Measurements from ENCODE around the gene SRRM3.

DNA sequence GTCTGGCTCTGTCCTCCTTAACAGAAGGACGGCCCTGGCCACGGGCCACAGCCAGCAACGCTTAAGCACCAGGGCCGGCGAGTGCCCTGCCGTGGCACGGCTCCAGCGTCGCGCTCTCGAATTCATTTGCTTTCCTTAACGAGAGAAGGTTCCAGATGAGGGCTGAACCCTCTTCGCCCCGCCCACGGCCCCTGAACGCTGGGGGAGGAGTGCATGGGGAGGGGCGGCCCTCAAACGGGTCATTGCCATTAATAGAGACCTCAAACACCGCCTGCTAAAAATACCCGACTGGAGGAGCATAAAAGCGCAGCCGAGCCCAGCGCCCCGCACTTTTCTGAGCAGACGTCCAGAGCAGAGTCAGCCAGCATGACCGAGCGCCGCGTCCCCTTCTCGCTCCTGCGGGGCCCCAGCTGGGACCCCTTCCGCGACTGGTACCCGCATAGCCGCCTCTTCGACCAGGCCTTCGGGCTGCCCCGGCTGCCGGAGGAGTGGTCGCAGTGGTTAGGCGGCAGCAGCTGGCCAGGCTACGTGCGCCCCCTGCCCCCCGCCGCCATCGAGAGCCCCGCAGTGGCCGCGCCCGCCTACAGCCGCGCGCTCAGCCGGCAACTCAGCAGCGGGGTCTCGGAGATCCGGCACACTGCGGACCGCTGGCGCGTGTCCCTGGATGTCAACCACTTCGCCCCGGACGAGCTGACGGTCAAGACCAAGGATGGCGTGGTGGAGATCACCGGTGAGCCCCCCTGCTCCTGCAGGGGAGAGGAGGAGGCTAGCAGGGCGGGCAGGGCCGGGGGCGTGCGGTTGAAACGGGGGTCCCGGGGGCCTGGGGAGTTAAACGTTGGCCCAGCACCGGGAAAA is 100.9 kb downstream of the SRRM3 start, which contains the start of gene HSPB1:
- TF ChIP-seq POLR2A (IDR thresholded peaks at IDR 0.05; ENCODE audit: low read depth, low read length) = peak; percentile 91
- peak; percentile 89 for TF ChIP-seq POLR2AphosphoS5 (IDR thresholded peaks at IDR 0.05; ENCODE audit: low read depth, low read length)
- no peak for TF ChIP-seq POU2F2 (IDR thresholded peaks at IDR 0.05; ENCODE audit: low read depth, low read length)

All from GM12891 (cell line).